GM19240 (cell line): ENCODE results near the gene TRIP10.

Experiments
- DNase-seq: peaks from one replicate; pipeline ENCODE4 v3.0.0; 2011; ENCODE audit warnings: low spot score; ENCODE audit not compliant: insufficient read length

The TRIP10 gene

GRCh38 chr19:6711605-6712004 lies 27.9 kb upstream of the TRIP10 start:
- DNase-seq = no peak

GRCh38 chr19:6712231-6712630 lies 27.2 kb upstream of the TRIP10 start:
- no peak for DNase-seq

- DNase-seq = no peak
These were observed 26.5 kb upstream of the TRIP10 start for GRCh38 chr19:6712692-6713670.

- DNase-seq = no peak
These were observed 25.4 kb upstream of the TRIP10 start for GRCh38 chr19:6713773-6714692.

GRCh38 chr19:6714749-6715555 lies 24.5 kb upstream of the TRIP10 start:
- DNase-seq = no peak

- no peak for DNase-seq
These were observed 22.9 kb upstream of the TRIP10 start for GRCh38 chr19:6716610-6716970.

- no peak for DNase-seq
These were observed 22.4 kb upstream of the TRIP10 start for GRCh38 chr19:6717036-6717435.

GRCh38 chr19:6717441-6717971 lies 22.0 kb upstream of the TRIP10 start:
- DNase-seq = no peak

- DNase-seq = no peak
These were observed 21.3 kb upstream of the TRIP10 start for GRCh38 chr19:6718111-6718740.

- no peak for DNase-seq
These were observed 20.5 kb upstream of the TRIP10 start for GRCh38 chr19:6718741-6719539.

GRCh38 chr19:6719540-6719861 lies 20.0 kb upstream of the TRIP10 start:
- no peak for DNase-seq

- no peak for DNase-seq
These were observed 19.5 kb upstream of the TRIP10 start for GRCh38 chr19:6719992-6720368.

GRCh38 chr19:6720369-6721137 lies 18.9 kb upstream of the TRIP10 start, which contains the start of gene C3:
C3 (minus strand) TSS chr19:6720650; CDS start chr19:6720589, 61 bp downstream.
- DNase-seq = no peak

GRCh38 chr19:6721138-6721474 lies 18.4 kb upstream of the TRIP10 start:
- no peak for DNase-seq

GRCh38 chr19:6721773-6722172 lies 17.7 kb upstream of the TRIP10 start:
- no peak for DNase-seq

- DNase-seq = no peak
These were observed 16.3 kb upstream of the TRIP10 start for GRCh38 chr19:6723108-6723618.

GRCh38 chr19:6723738-6724137 lies 15.7 kb upstream of the TRIP10 start:
- no peak for DNase-seq

- no peak for DNase-seq
These were observed 14.6 kb upstream of the TRIP10 start for GRCh38 chr19:6724631-6725492.
